HL-60 (cell line): ENCODE data around the gene GRIP2.

Experiments used
- DNase-seq, 2 experiments: peaks; one replicate each; pipeline ENCODE4 v3.0.0-alpha.2; 2010 to 2020; ENCODE audit warnings: low read depth in 1 of 2, low spot score in 1 of 2
- H3K27ac ChIP-seq: fragments of 250-450 bp; sonication (Bioruptor Pico); replicated peaks from 2 replicates; pipeline ENCODE4 v1.5.1; 2020; ENCODE audit warnings: mild to moderate bottlenecking, moderate library complexity
- H3K27me3 ChIP-seq: fragments of 250-450 bp; sonication (Bioruptor Pico); 2 replicates; pipeline ENCODE4 v1.5.1; 2021; ENCODE audit warnings: mild to moderate bottlenecking, moderate library complexity; ENCODE audit not compliant: insufficient read depth, poor library complexity, severe bottlenecking
- H3K4me3 ChIP-seq: replicated peaks from 2 replicates; pipeline ENCODE4 v1.5.1; 2011; ENCODE audit warnings: mild to moderate bottlenecking, control low read depth, low read length; ENCODE audit not compliant: insufficient read depth
- GABPA ChIP-seq: IDR thresholded peaks from 2 replicates; pipeline ENCODE4 v1.6.1; 2012; ENCODE audit warnings: low read depth
- POLR2AphosphoS5 ChIP-seq: IDR thresholded peaks from 2 replicates; pipeline ENCODE4 v1.6.1; 2012; ENCODE audit warnings: low read depth
- REST ChIP-seq: IDR thresholded peaks from 2 replicates; pipeline ENCODE4 v1.6.1; 2012; ENCODE audit warnings: low read depth; ENCODE audit not compliant: insufficient replicate concordance
- SPI1 ChIP-seq: IDR thresholded peaks from 2 replicates; pipeline ENCODE4 v1.6.1; 2012; ENCODE audit warnings: low read depth, mild to moderate bottlenecking, borderline replicate concordance
- TF ChIP-seq, protein P1 (sequence below): IDR thresholded peaks from one replicate; pipeline ENCODE4 v1.5.1; 2011; ENCODE audit warnings: low read length, control low read depth, inconsistent platforms; ENCODE audit not compliant: insufficient read depth

The GRIP2 gene

GRCh38 chr3:14487821-14488220 lies 52.3 kb downstream of the GRIP2 start:
- no peak for TF ChIP-seq POLR2AphosphoS5
- TF ChIP-seq, protein P1, sequence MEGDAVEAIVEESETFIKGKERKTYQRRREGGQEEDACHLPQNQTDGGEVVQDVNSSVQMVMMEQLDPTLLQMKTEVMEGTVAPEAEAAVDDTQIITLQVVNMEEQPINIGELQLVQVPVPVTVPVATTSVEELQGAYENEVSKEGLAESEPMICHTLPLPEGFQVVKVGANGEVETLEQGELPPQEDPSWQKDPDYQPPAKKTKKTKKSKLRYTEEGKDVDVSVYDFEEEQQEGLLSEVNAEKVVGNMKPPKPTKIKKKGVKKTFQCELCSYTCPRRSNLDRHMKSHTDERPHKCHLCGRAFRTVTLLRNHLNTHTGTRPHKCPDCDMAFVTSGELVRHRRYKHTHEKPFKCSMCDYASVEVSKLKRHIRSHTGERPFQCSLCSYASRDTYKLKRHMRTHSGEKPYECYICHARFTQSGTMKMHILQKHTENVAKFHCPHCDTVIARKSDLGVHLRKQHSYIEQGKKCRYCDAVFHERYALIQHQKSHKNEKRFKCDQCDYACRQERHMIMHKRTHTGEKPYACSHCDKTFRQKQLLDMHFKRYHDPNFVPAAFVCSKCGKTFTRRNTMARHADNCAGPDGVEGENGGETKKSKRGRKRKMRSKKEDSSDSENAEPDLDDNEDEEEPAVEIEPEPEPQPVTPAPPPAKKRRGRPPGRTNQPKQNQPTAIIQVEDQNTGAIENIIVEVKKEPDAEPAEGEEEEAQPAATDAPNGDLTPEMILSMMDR: no peak
- no peak for TF ChIP-seq SPI1
- no peak for TF ChIP-seq GABPA
- no peak for TF ChIP-seq REST
- no peaks in the 10 kb centered on the region for H3K27me3 ChIP-seq
- DNase-seq: no peak
- H3K4me3 ChIP-seq: no peak overlapping the region
- H3K27ac ChIP-seq: no peak overlapping the region

DNA sequence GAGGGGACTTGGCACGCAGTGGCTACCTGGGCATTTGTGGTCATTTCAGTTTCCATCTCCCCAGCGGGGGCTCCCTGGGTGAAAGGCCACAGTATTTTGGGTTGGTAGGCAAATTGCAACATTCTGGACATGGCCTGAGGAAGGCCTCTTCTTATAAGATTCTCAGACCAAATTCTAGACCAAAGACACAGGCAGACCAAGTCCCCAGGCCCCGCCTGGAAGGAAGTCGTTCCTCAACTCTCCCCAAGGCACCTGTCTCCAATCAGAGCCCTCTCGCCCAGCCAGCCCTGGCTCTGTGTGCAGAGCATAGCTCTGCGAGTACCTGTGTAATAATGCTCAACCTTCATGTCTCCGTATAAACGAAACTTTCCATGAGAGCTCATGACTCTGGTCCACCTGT lies 53.1 kb downstream of the GRIP2 start:
- TF ChIP-seq, protein P1: no peak
- TF ChIP-seq REST: no peak
- no peak for TF ChIP-seq POLR2AphosphoS5
- TF ChIP-seq GABPA: no peak
- TF ChIP-seq SPI1: no peak
- Histone ChIP-seq H3K27me3 (no peaks in the 10 kb centered on the region), H3K27ac (no peak overlapping the region), H3K4me3 (no peak overlapping the region)
- no peak for DNase-seq

DNA sequence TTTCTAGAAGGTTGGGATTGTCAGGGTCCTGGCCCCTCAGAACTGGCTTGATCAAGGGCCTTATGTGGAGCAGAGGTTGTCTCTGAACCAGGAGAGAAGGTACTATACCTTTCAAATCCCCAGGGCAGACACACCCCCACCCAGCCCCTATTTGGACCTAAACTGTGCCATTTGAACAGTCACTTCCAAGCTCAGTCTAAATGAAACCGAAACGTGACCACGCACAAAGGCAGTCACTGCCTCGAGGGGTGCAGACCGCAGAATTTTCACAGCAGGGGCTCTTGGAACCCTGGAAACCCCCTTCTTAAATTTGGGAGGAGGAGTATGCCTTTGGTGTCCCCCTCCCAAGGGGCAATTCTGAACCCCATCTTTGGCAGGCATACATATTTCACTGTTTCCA lies 53.7 kb downstream of the GRIP2 start:
- Histone ChIP-seq H3K27ac (no peak overlapping the region), H3K4me3 (no peak overlapping the region), H3K27me3 (no peaks in the 10 kb centered on the region)
- TF ChIP-seq POLR2AphosphoS5: no peak
- TF ChIP-seq, protein P1: no peak
- no peak for TF ChIP-seq REST
- no peak for TF ChIP-seq GABPA
- no peak for TF ChIP-seq SPI1
- no peak for DNase-seq
